Activated CD4-positive, alpha-beta T cell treated with anti-CD3 and anti-CD28 coated beads, Interleukin-2, amount 50 U/mL, for 48 hours (primary cell): Measurements from ENCODE around the gene RBMS2.

Experiments used
- DNase-seq, 2 experiments: peaks; one replicate each; pipeline ENCODE4 v3.0.0-alpha.2; 2020

Gene RBMS2

GRCh38 chr12:56632701-56633467, 111.3 kb downstream of the RBMS2 start:
- no peak for DNase-seq

GRCh38 chr12:56633468-56634241, 112.0 kb downstream of the RBMS2 start:
- DNase-seq: no peak

- DNase-seq: peak in 1 of 2 experiments; percentile 46
Measured at GRCh38 chr12:56634242-56634836, 112.7 kb downstream of the RBMS2 start.

GRCh38 chr12:56634837-56635791, 113.5 kb downstream of the RBMS2 start:
- peak; percentile 71 to 76 for DNase-seq

- DNase-seq: peak; percentile 92
Measured at GRCh38 chr12:56635806-56636674, 114.4 kb downstream of the RBMS2 start.

GRCh38 chr12:56636675-56637540, 115.3 kb downstream of the RBMS2 start:
- peak; percentile 92 to 95 for DNase-seq

- no peak for DNase-seq
Measured at GRCh38 chr12:56637621-56638020, 116.0 kb downstream of the RBMS2 start.

- no peak for DNase-seq
Measured at GRCh38 chr12:56641219-56641618, 119.6 kb downstream of the RBMS2 start.

- DNase-seq: no peak
Measured at GRCh38 chr12:56644654-56645053, 123.0 kb downstream of the RBMS2 start.

GRCh38 chr12:56645201-56645716, 123.6 kb downstream of the RBMS2 start:
- DNase-seq: no peak
